Measurements from ENCODE around the gene HIPK1.
A peak's percentile ranks its signal among the peaks of the same experiment; 100 is the strongest.
"Not testable (repeated sequence)": the region's sequence is repeated elsewhere in the genome, so short reads cannot be mapped to it uniquely, and the experiment has no call there.

HIPK1 gene

DNA sequence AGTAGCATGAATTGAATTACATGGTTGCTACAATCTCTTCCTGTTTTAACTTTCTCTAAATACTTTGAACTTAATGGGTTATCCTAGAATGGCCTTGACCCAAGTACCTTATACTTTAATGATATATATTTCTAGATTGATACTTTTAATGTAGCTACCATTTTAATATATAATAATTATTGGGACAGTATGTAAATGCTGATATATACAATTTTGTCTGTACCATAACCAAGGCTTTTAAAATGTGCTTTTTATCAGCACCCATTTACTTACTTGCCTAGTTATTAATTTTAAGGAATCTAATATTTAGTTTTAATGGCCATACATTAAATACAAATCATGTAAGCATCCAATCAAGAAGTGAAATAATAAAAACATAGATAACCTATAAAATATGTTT, 13.4 kb downstream of the HIPK1 start:
- FAIRE-seq = no peak
- DNase-seq (ENCODE audit: insufficient read length, low spot score) = no peak

DNA sequence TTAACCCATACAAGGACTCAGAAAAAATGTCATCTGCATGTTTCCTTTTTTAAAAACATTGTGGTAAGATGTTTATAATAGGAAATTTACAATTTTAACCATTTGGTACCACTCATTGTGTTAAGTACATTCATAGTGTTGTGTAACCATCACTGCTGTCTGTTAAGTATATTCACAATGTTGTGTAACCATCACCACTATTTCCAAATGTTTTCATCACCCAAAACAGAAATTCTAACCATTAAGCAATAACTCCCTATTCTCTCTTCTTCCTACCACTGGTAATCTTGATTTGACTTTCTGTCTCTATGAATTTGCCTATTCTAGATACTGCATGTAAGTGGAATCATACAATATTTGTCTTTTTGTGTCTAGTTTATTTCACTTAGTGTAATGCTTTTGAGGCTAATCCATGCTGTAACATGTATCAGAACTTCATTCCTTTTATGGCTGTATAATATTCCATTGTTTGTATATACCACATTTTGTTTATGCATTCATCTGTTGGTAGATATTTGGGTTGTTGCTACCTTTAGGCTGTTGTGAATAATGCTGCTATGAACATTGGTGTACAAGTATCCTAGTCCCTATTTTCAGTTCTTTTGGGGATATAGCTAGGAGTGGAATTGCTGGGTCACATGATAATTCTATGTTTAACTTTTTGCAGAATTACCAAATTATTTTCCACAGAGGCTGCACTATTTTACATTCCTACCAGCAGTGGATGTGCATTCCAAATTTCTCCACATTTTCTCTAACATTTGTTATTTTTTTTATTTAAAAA, 14.1 kb downstream of the HIPK1 start:
- no peak for DNase-seq (ENCODE audit: insufficient read length, low spot score)
- no peak for FAIRE-seq

DNA sequence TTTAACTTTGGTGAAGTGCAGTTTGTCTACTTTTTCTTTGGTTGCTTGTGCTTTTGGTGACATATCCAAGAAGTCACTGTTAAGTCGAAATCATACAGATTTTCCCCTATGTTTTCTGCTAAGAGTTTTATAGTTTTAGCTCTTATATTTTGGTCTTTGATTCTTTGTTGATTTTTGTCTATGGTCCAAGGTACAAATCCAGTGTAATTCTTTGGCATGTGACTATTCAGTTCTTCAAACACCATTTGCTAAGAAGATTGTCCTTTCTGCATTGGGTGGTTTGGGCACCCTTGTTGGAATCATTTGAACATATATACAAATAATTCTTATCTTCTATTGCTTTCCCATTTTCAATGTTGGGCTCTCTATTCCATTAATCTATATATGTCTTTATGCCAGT, 16.2 kb downstream of the HIPK1 start:
- no peak for DNase-seq (ENCODE audit: insufficient read length, low spot score)
- no peak for FAIRE-seq

DNA sequence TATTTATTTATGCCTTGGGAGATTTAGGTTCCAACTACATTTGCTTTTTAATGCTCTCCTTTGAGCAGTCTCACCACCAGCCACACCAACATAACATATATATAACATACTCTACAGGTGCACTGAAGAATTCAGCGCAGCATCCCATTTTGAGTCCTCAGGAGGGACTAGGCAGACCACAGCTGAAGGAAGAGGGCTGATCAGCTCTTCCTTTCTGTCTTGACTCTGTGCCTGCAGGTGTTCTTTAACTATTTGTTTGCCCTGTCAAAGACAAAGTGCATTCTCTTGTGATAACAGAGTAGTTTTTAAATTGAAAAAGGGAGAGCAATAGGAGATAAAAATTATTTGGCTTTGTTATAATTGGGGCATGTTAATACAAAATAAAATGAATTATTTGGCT, 17.0 kb downstream of the HIPK1 start:
- no peak for DNase-seq (ENCODE audit: insufficient read length, low spot score)
- FAIRE-seq = no peak

DNA sequence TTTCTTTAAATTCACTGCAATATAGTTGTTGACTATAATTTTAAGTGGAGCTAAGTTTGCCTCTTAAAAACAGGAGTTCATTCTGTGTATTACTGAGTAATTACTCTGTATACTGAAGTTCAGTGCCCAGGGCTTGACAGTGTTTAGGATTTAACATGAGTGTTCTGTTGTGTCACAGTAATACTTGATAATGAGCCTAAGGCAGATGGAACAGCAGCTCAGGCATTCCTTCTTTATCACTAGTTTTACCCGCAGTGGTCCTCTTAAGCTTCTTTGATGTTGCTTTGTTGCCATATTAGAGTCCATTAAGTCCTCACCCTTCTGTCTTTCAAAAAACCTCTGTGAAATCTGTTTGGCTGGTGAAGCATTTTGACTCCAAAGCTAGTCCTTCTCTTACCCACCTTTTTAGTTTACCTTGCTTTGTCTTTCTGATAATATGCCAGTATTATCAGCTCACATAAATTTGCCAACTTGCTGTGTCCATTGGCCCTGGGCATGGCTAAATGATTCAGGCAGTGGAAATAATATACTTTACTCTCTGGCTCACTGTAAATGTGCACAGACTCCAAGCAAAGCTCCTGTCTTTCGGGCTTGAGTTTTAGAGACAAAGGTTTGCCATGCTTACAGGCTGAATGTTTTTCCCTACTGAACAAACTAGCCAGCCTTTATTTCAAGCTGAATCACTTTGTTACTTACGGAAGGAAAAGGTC, 17.7 kb downstream of the HIPK1 start:
- no peak for DNase-seq (ENCODE audit: insufficient read length, low spot score)
- FAIRE-seq = no peak

DNA sequence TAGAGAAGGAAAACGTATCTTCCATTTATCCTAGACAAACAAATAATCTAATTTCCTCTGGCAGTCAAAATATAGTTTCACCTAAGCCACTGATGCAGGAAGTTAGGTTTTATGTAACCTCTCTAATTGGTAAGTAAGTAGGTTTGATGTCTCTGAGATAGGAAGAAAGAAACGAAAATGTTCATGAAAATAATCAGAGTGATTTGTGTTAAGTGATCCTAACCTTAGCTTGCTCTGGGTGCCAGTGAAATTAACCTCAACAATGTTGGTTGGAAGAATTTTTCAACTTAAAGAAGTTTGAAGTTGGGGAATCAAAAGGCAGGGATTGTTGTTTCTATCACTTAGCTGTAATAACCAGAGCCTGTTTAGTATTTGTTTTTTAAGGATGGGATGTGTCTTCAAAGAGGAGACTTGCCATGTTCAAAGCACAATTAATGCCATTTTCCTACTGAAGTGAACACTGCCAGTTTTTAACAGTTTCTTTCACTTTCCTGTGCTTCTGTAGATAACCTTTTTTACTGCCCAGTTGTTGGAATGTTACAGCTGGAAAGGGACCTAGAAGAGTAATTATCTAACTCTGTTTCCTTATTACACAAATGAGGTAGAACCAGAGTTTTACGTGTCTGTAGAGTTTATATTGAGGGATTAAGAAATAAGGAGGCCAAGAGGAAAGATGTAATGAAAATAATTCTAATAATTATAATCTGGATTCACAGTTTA, 18.4 kb downstream of the HIPK1 start:
- no peak for FAIRE-seq
- DNase-seq (ENCODE audit: insufficient read length, low spot score) = no peak

DNA sequence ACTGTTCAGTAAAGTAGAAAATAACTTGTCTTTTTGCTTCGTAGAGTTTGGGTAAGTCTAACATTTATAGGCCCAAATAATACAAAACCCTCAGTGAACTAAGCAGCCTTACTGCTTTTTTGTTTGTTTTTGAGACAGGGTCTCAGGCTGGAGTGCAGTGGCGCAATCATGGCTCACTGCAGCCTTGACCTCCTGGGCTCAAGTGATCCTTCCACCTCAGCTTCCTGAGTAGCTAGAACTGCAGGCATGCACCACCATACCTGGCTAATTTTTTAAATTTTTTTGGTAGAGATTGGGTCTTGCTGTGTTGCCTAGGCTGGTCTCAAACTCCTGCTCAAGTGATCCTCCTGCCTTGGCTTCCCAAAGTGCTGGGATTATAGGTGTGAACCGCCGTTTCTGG, 19.0 kb downstream of the HIPK1 start:
- FAIRE-seq; DNase-seq (ENCODE audit: insufficient read length, low spot score): not testable (repeated sequence)

DNA sequence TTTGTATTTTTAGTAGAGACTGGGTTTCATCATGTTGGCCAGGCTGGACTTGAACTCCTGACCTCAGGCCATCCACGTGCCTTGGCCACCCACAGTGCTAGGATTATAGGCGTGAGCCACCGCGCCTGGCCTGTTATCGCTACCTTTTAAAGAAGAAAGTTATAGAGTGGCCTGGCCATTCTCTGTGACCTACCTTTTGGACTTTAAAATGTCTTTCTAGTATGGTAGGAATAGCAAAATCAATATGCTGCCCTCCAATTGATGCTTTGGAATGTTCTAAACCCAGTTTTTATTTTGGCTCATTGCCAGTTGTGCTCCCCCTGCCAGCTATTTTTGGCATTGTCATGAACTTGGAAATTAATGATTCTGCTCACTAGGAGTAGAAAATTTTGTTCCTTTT, 19.9 kb downstream of the HIPK1 start:
- DNase-seq (ENCODE audit: insufficient read length, low spot score) (no peak), FAIRE-seq (no peak)

DNA sequence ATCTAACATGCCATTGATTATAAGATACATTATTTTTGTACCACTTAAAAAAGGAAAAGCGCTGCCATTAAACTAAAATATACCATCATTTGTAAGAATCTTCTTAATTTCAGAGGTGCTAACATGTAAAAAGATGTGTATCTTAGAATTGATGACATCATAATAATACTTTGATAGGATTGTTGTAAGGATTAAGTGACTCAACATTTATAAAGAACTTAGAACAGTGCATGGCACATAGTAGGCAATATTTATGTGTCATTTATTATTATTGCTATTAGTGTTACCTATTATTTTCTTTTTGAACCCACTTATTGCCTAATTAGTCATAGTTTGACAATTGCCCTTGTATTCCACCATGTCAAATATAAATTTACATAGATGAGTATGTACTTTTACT, 21.8 kb downstream of the HIPK1 start:
- DNase-seq (ENCODE audit: insufficient read length, low spot score) (no peak), FAIRE-seq (no peak)

DNA sequence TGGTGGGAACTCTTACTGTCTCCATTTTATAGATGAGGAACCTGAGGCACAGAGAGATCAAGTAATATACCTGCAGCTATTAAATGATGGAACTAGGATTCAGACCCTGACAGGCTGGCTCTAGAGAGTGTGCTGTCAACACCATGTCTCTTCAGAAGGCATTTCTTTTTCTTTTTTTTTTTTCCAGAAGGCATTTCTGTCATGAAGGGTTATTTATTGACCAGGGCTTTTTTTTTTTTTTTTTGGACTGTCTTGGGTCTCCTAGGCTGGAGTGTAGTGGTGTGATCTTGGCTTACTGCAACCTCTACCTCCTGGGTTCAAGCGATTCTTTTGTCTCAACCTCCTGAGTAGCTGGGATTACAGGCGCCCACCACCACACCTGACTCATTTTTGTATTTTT, 22.6 kb downstream of the HIPK1 start:
- FAIRE-seq (no peak), DNase-seq (ENCODE audit: insufficient read length, low spot score) (no peak)

DNA sequence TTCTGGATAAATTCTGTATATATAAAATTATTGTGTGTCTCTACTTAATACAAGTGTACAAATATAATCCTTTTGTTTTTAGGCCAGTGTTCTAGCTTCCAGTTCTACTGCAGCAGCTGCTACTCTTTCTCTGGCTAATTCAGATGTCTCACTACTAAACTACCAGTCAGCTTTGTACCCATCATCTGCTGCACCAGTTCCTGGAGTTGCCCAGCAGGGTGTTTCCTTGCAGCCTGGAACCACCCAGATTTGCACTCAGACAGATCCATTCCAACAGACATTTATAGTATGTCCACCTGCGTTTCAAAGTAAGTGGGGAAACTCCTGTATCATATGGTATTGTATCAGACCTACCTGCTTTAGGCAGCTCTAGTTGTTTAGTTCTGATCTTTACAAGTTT, 28.9 kb downstream of the HIPK1 start:
- DNase-seq (ENCODE audit: insufficient read length, low spot score) (no peak), FAIRE-seq (no peak)

DNA sequence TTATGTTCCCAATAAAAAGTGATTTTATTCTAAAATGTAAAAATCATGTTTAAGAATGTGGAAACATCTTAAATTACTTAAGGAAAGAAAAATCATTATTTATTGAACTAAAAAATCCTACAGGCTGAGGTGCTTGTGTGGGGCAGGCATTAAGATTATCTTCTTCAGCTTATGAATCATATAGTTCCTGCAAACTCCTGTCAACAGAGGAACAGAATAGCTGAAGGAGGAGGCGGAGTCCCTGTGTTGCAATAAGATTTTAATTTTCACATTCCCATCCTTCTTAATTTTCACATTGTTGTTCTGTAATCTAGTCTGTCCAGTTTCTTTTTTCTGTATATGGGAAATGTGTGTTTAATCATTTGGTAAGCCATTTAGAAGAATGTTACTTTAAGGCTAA, 29.6 kb downstream of the HIPK1 start:
- no peak for FAIRE-seq
- no peak for DNase-seq (ENCODE audit: insufficient read length, low spot score)

DNA sequence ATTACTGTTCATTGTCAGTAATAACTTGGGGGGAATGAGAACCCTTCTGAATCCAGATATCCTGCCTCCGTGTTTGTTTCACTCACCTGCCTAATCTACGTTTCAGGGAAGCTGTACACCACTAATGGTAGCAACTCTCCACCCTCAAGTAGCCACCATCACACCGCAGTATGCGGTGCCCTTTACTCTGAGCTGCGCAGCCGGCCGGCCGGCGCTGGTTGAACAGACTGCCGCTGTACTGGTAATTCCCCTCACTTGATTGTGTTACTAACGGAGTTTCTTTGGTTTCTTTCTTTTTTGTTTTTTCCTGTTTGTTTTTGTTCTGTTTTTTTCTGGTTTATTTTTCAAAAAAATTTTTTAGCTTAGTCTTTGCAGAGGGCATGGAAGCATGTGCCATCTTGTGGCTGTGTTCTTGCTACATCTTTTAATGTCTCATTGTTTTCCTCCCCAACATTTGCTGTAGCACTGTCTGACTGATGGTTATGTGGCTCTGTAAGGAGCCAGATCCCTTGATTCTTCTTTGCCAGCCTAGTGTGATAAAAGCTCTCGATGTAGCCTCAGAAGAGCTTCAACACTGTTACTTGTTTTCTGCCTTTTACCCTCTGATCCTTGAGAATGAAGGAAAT, 34.3 kb downstream of the HIPK1 start:
- DNase-seq (ENCODE audit: insufficient read length, low spot score) (no peak), FAIRE-seq (no peak)

DNA sequence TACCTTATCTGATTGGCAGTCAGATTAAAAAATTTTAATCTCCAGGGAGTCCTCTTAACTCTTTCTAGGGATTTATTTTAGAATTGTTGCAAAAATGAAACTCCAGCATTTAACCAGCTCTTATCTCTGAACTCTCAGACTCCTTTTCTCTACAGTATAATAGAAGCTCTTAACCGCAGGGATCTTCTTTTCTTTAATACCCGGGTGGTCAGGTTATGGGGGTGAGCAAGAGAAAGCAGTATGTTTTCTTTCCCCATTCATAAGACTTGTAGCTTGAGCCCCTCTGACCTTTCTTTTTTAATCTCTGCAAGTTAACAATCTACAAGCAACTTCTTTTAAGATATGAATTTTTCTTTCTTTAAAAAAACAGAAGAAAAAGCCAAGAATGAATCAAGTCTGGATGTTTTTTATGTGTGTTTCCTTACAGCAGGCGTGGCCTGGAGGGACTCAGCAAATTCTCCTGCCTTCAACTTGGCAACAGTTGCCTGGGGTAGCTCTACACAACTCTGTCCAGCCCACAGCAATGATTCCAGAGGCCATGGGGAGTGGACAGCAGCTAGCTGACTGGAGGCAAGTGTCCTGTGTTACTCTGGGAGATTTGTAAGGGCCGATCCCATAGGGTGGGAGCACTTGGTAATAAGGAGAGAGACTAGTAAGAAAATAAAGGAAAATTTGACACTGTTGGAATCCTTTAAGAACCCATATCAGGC, 36.7 kb downstream of the HIPK1 start:
- FAIRE-seq (no peak), DNase-seq (ENCODE audit: insufficient read length, low spot score) (no peak)

DNA sequence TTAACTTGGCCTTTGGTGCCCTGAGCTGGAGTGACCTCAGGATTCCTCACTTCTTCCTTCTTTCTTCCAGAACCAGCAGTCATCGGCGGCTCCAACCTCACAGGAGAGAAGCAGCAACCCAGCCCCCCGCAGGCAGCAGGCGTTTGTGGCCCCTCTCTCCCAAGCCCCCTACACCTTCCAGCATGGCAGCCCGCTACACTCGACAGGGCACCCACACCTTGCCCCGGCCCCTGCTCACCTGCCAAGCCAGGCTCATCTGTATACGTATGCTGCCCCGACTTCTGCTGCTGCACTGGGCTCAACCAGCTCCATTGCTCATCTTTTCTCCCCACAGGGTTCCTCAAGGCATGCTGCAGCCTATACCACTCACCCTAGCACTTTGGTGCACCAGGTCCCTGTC, 43.8 kb downstream of the HIPK1 start:
- FAIRE-seq (no peak), DNase-seq (ENCODE audit: insufficient read length, low spot score) (no peak)

DNA sequence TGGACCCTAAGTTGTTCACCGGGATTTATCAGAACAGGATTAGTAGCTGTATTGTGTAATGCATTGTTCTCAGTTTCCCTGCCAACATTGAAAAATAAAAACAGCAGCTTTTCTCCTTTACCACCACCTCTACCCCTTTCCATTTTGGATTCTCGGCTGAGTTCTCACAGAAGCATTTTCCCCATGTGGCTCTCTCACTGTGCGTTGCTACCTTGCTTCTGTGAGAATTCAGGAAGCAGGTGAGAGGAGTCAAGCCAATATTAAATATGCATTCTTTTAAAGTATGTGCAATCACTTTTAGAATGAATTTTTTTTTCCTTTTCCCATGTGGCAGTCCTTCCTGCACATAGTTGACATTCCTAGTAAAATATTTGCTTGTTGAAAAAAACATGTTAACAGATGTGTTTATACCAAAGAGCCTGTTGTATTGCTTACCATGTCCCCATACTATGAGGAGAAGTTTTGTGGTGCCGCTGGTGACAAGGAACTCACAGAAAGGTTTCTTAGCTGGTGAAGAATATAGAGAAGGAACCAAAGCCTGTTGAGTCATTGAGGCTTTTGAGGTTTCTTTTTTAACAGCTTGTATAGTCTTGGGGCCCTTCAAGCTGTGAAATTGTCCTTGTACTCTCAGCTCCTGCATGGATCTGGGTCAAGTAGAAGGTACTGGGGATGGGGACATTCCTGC, 46.2 kb downstream of the HIPK1 start:
- FAIRE-seq (no peak), DNase-seq (ENCODE audit: insufficient read length, low spot score) (no peak)

DNA sequence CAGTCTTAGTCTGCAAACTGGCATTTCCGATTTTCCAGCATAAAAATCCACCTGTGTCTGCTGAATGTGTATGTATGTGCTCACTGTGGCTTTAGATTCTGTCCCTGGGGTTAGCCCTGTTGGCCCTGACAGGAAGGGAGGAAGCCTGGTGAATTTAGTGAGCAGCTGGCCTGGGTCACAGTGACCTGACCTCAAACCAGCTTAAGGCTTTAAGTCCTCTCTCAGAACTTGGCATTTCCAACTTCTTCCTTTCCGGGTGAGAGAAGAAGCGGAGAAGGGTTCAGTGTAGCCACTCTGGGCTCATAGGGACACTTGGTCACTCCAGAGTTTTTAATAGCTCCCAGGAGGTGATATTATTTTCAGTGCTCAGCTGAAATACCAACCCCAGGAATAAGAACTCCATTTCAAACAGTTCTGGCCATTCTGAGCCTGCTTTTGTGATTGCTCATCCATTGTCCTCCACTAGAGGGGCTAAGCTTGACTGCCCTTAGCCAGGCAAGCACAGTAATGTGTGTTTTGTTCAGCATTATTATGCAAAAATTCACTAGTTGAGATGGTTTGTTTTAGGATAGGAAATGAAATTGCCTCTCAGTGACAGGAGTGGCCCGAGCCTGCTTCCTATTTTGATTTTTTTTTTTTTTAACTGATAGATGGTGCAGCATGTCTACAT, 47.6 kb downstream of the HIPK1 start:
- FAIRE-seq (no peak), DNase-seq (ENCODE audit: insufficient read length, low spot score) (peak; percentile 6)

DNA sequence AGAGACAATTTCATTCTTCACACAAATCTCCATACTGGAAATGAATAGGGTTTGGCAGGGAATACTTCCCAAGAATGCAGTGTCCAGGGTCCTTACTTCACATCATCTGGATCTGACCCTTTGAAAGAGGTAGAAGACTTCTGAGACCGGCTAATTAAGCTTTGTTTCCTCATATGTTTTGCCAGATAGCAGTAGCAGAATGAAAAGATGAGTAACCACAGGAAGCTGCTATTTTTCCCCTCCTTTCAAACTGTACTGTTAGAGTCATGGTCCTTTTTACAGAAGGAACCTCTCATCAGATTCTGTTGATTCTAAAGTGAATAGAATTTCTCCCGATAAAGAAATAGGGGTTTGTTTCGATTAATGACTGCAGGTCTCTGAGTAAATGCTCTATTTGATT, 48.8 kb downstream of the HIPK1 start:
- no peak for FAIRE-seq

DNA sequence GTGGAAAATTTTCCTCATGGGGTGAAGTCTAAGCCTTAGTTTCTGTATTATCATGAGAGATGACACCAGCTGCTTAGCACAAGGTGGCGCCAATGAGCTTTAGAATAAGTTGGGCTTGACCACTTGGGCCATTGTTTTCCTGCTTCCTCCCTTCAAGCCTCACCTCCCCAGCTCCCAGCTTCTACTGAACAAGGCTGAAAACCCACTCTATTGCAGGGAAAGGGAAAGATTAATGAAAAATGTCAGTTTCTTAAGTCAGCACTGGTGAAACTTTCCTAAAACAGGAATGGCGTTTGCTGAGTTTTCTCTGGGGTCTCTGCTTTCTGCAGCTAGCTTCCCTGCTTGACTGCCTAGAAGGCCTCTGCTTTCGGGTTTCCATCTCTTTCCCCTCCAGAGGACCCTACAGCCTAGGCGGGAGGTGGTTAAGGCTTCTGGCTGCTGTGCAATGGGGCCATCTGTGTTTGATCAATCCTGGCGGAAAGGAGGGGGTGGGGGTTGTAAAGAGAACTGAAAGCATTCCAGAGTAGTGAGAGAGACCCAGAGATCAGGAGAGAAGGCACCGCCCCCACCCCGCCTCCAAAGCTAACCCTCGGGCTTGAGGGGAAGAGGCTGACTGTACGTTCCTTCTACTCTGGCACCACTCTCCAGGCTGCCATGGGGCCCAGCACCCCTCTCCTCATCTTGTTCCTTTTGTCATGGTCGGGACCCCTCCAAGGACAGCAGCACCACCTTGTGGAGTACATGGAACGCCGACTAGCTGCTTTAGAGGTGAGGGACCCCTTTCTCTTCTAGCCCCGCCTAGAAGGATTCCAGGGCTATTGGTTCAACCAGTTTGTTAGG, 50.0 kb downstream of the HIPK1 start, which contains the start of gene OLFML3:
Gene OLFML3, plus strand, starts transcription at position 612 of the 840 bp plus-strand sequence. Its CDS starts 43 bp downstream, at position 655.
- peak; percentile 60 for DNase-seq (ENCODE audit: insufficient read length, low spot score)
- no peak for FAIRE-seq

More for the DNA sequence above, 48.8 kb downstream of the HIPK1 start:
- DNase-seq (ENCODE audit: insufficient read length, low spot score) = no peak
